HepG2 (cell line): ENCODE data around the gene CCN2. TPM values are rescaled to one million over a fixed set of nuclear protein-coding genes. Genes with fewer than 3 reads are reported as not detected.

Experiments
- ARNT2 ChIP-seq: sonication (generic); formaldehyde crosslinking; IDR thresholded peaks from 2 replicates; pipeline ENCODE4 v1.8.0; 2022; ENCODE audit warnings: mild to moderate bottlenecking, low read depth, missing genetic modification reagents, moderate library complexity
- DDIT3 ChIP-seq: sonication (generic); formaldehyde crosslinking; IDR thresholded peaks from 2 replicates; pipeline ENCODE4 v1.4.0; 2020; ENCODE audit warnings: mild to moderate bottlenecking, missing genetic modification reagents
- HNRNPLL ChIP-seq: fragments of 200-400 bp; formaldehyde crosslinking; IDR thresholded peaks from 2 replicates; pipeline ENCODE4 v1.6.1; 2017; ENCODE audit warnings: mild to moderate bottlenecking, low read depth, low read length; ENCODE audit not compliant: poor library complexity, severe bottlenecking
- HOXA5 ChIP-seq: sonication (generic); formaldehyde crosslinking; IDR thresholded peaks from 2 replicates; pipeline ENCODE4 v1.4.0; 2020; ENCODE audit warnings: missing genetic modification reagents
- KLF12 ChIP-seq: sonication (generic); formaldehyde crosslinking; IDR thresholded peaks from 2 replicates; pipeline ENCODE4 v1.4.0; 2020; ENCODE audit warnings: missing genetic modification reagents, borderline replicate concordance
- MEIS1 ChIP-seq: sonication (generic); formaldehyde crosslinking; IDR thresholded peaks from 2 replicates; pipeline ENCODE4 v1.9.0; 2021; ENCODE audit warnings: mild to moderate bottlenecking, missing genetic modification reagents, moderate library complexity, borderline replicate concordance
- NFATC3 ChIP-seq: sonication (generic); formaldehyde crosslinking; IDR thresholded peaks from 2 replicates; pipeline ENCODE4 v1.5.1; 2020; ENCODE audit warnings: mild to moderate bottlenecking, missing genetic modification reagents
- NFKBIZ ChIP-seq: IDR thresholded peaks from 2 replicates; pipeline ENCODE4 v1.6.1; 2018; ENCODE audit warnings: missing genetic modification reagents, missing compliant biosample characterization
- REST ChIP-seq, 2 experiments: IDR thresholded peaks; 2 replicates each; pipeline ENCODE4 v1.6.1; 2011 to 2012; ENCODE audit warnings: low read length in 2 of 2, borderline replicate concordance in 1 of 2, low read depth in 1 of 2, mild to moderate bottlenecking in 1 of 2, moderate library complexity in 1 of 2
- SNAPC2 ChIP-seq: sonication (generic); formaldehyde crosslinking; IDR thresholded peaks from 2 replicates; pipeline ENCODE4 v1.8.1; 2022; ENCODE audit warnings: mild to moderate bottlenecking, missing genetic modification reagents
- THAP11 ChIP-seq: IDR thresholded peaks from 2 replicates; pipeline ENCODE4 v1.6.1; 2016; ENCODE audit warnings: missing biosample characterization, missing genetic modification reagents
- THRA ChIP-seq: sonication (generic); formaldehyde crosslinking; IDR thresholded peaks from 2 replicates; pipeline ENCODE4 v1.4.0; 2020; ENCODE audit warnings: missing genetic modification reagents, borderline replicate concordance
- TSC22D2 ChIP-seq: sonication (generic); formaldehyde crosslinking; IDR thresholded peaks from 2 replicates; pipeline ENCODE4 v1.5.1; 2020; ENCODE audit warnings: missing genetic modification reagents, mild to moderate bottlenecking, borderline replicate concordance
- ZBTB14 ChIP-seq: sonication (generic); formaldehyde crosslinking; IDR thresholded peaks from 2 replicates; pipeline ENCODE4 v1.4.0; 2020; ENCODE audit warnings: missing genetic modification reagents
- ZBTB43 ChIP-seq: sonication (generic); formaldehyde crosslinking; conservative IDR thresholded peaks from 2 replicates; pipeline ENCODE4 v1.4.0; 2020; ENCODE audit warnings: missing genetic modification reagents
- ZNF577 ChIP-seq: sonication (generic); formaldehyde crosslinking; IDR thresholded peaks from 2 replicates; pipeline ENCODE4 v1.4.0; 2020; ENCODE audit warnings: mild to moderate bottlenecking, low read depth, missing genetic modification reagents, borderline replicate concordance
- ZNF703 ChIP-seq: sonication (generic); formaldehyde crosslinking; IDR thresholded peaks from 2 replicates; pipeline ENCODE4 v1.5.1; 2020; ENCODE audit warnings: missing genetic modification reagents, mild to moderate bottlenecking, moderate library complexity, borderline replicate concordance
- polyA plus RNA-seq, 8 experiments: library from polyadenylated mRNA; depleted of rRNA in 3 of 8; stranded (reverse) in 7 of 8; unstranded in 1 of 8; fragments of >200 nt; fragmentation: Illumina TruSeq in 4 of 8; extraction: Trizol in 4 of 8; gene quantifications; 2 replicates each; pipeline versions ENCODE4 v1.2.1 to v1.2.3, GENCODE V29; 2011 to 2016; ENCODE audit warnings: low read depth in 4 of 8, missing spikeins in 1 of 8, mixed read lengths in 1 of 8; ENCODE audit not compliant: insufficient read depth in 1 of 8
- total RNA-seq, 5 experiments: library from RNA; depleted of rRNA; stranded (reverse); fragments of >200 nt; fragmentation: Illumina TruSeq; extraction: Trizol; gene quantifications; 2 replicates each; pipeline ENCODE4 v1.2.3, GENCODE V29; 2016; ENCODE audit warnings: low read depth in 1 of 5

CCN2 gene
- total and polyA plus RNA-seq, 2 of the 13 experiments (the other 11 are each of a cell fraction or from before 2014, with no cell fraction given): 34.7 to 316 TPM

- 0 out of 2 replicates have a peak, but pooled peaks have one; percentile 70 for TF ChIP-seq NFATC3 (CRISPR knock-in tag)
- 0 out of 2 replicates have a peak, but pooled peaks have one; percentile 17 for TF ChIP-seq ZNF703 (CRISPR knock-in tag)
- peak; percentile 7; the same call in 1 of the 2 replicates for TF ChIP-seq THAP11 (CRISPR knock-in tag)
- peak; percentile 44; the same call in 1 of the 2 replicates for TF ChIP-seq NFKBIZ
- TF ChIP-seq KLF12 (CRISPR knock-in tag): no peak
- peak; percentile 13; the same call in 1 of the 2 replicates for TF ChIP-seq HOXA5 (CRISPR knock-in tag)
- 0 out of 2 replicates have a peak, but pooled peaks have one; percentile 21 for TF ChIP-seq SNAPC2 (CRISPR knock-in tag)
- no peak for TF ChIP-seq ZNF577 (CRISPR knock-in tag)
- peak; percentile 17; the same call in 1 of the 2 replicates for TF ChIP-seq ZBTB14
- TF ChIP-seq HNRNPLL: no peak
- no peak for TF ChIP-seq DDIT3 (CRISPR knock-in tag)
- TF ChIP-seq TSC22D2: peak; percentile 72; the same call in 1 of the 2 replicates
- 0 out of 2 replicates have a peak, but pooled peaks have one; percentile 34 for TF ChIP-seq ZBTB43 (CRISPR knock-in tag)
- TF ChIP-seq THRA: peak; percentile 53; the same call in 1 of the 2 replicates
- peak in 1 of 2 experiments; percentile 25; a peak in 1 of 4 replicates for TF ChIP-seq REST (IDR thresholded peaks at IDR 0.05; ENCODE audit: borderline replicate concordance in 1 of 2, low read depth in 1 of 2, low read length in 2 of 2)
- no peak for TF ChIP-seq MEIS1
- peak; percentile 80 for TF ChIP-seq ARNT2 (CRISPR knock-in tag)
These were observed 2.2 kb downstream of the CCN2 start (continued) for GRCh38 chr6:131948692-131949619.
